ENCODE data around the gene CCN2.
A peak's percentile ranks its signal among the peaks of the same experiment; 100 is the strongest.

The CCN2 gene

DNA sequence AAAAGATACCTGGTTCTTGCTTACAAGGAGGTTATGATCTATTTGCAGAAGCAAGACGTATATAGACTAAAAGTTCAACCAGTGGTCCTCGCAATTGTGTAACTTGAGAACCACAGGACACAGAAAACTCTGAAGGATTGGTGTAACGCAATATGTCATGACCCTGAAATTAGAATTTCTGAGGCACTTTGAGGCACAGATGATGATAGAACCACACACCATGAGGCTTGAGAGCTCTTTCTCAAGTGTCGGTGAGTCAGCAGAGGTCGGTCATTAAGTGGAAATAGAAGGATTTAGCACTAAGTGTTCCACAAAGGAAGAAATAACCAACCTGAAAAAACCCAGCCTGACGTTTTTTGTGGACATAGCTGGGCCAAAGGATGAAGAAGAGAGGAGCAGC is 15.3 kb upstream of the CCN2 start:
- no peak for DNase-seq

DNA sequence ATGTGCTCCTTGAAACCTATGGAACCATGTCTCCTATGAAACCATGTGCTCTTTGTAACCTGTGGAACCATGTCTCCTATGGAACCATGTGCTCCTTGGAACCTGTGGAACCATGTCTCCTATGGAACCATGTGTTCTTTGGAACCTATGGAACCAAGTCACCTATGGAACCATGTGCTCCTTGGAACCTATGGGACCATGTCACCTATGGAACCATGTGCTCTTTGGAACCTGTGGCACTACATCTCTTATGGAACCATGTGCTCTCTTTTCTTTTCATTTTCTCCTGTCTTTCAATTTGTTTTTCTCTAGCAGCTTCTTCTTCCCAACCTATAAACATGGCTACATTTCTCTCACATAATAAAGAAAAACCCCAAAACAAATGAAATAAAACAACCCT is 11.9 kb upstream of the CCN2 start:
- DNase-seq = no peak

DNA sequence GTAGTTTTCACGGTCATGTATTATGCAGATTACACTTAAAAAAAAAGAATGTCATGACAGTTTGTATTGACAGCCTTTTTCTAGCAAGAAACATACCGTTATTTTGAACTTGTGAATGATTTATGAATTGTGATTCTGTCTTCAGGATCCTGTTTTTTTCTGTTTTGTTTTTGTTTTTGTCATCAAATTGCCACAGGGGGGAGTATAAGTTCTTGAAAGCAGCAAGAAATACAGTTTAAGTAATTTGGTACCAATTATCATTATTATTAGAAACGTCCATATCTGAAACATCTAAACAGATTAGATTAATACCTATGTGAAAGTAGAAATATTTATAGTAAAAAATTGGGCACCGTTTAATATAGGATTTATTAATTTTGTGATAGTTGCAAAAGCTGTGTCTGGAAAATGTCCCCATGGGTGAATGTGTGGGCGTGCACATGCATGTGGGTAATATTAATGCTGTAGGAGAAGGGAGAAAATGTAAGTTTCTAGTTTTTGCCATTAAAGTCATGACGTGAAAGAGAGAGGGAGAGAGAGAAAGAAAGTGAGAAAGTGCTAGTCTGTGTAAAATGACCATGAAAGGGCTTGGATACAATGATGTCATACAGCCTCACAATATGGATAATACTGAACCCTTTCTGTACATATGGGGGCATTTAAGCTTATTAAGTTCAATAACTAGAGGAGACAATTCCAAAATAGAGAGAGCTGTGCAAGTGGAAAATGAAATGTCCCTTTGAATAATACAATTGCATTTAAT is 9.4 kb upstream of the CCN2 start:
- no peak for DNase-seq

DNA sequence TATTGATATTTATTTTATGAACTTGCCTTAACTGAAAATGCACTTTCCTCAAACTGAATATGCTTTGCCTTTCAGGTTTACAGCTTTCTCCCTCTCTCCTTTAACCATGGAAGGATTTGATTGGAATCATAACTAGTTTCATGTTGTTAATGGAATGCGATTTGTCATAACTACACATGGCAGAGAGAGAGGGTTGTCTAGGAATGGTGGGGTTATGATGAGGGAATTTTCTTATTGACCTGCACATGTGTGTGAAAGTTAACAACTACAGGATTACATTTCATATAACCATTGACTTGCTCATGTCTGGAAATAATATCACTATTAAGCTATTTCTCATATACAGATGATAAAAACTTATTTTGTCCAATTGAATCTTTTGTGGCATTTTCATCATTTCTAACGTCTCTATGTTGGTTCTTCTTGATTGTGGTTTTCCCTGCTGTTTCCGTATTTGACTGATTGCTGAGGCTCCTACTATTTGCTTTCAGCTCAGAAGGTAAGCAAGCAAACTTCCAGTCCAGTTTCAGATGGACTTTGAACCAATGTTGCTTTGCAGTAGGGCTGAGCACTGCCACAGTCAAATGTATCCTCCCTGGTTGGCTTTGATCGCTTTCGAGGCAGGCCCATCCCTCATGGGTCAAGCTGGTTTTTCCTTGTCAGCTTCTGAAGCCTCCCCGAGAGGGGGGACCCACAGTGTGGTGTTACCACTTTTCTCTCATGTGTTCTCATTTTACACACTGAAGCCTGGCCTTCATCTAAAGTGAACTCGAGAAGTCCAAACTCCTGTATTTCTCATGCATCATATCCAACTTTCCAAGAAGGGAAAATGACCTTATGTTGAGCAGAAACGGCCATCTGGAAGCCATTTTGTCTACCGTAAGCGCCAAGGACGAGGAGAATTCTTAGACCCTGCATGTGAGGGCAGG is 7.6 kb upstream of the CCN2 start:
- DNase-seq = no peak

DNA sequence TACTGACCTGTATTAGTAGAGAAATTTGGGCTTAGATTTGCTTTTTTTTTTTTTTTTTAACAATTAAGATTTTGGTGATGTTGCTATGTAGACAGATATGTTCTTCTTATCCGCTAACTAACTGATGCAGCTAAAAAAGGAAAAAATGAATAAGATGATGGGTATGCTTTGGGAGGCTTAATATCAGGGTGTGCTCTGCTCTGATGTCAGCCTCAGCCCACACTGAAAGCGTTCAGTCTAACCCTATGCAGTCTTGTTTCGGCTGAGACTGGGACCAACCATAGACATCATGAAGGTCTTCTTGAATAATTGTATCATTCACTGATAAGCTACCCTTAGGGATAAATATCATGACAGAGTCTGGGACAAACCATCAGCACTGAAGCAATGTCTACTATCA is 6.9 kb upstream of the CCN2 start:
- DNase-seq = no peak

DNA sequence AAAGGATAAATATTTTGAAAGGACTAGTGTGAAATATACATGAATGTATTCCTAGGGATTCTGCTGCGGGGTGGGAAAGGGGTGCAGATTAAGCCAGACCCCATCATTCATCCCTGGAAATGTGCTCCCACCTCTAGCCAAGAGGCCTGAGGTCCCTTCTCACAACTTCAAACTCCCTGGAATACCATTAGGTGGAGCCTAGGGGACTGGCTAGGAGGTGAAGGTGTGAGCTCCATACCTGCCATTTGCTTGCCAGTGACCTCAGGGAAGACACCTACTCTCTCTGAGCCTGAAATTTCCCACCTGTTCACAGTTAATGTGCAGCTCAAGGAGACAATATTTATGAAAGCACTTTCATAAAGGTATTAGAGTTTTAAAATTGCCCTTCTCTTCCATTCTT is 4.7 kb upstream of the CCN2 start:
- DNase-seq = no peak

DNA sequence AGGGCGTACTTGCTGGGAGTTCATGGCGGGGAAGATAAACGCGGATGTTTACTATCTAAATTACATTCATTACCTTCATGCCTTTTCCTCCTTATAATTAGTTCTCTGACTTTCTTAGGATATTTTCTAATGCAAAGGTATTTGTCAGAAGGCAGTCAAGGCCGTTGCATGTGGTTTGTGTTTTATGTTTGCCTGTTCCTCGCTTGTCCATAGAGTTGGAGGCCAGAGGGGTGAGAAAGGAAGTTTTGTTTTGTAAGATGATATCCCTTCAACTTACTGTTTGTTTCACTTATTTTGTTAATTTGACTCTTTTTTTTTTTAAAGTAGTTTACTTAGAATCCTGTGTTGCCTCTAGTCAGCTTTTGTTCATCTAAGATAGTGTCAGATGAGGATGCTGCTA is 4.0 kb upstream of the CCN2 start:
- DNase-seq = no peak

DNA sequence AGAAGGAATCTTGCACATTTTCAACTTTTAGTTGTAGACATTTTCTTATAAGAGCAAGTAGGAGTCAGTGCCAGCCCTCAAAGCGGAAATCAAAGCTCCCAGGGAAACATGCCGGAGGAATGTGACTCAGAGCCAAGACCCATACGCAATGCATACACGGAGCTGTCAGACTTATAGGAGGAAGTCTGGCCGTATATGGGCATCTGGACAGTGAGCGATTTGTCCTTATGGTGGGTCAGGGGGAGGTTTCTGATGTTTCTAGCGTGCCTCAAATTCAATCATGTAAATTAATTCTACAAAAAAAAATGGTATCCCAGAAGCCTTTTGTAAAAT is 3.6 kb upstream of the CCN2 start:
- no peak for DNase-seq

DNA sequence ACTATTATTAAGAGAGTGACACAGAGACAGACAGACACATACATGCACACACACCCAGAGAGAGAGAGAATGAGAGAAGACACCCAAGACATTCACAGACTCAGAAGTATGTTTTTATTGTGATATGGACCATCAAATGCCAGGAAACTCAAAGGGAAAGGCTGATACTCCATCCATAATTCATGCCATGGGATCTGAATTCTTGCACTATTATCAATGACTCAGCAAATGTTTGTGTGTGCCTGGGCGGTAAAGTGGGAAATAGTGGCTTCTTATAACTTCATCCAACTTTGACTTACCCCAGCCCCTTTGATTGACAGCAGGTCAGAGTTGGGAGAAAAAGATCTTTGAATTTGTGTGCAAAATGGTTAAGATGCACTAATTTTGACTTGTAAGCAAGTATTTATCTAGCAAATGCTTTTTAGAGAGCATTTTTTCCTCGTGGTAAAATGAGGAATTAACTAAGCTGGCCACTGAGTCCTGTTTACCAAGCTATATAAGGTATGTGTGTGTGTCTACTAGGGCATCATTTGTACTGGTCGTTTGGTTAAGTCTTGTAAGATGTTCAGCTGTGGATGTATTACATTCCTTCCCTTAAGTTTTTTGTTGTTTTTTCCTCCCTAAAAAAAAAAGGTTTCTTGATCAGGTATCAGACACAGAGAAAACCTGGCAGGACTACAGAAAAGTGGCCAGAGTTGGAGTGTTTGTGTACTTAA is 3.0 kb upstream of the CCN2 start:
- DNase-seq = no peak

DNA sequence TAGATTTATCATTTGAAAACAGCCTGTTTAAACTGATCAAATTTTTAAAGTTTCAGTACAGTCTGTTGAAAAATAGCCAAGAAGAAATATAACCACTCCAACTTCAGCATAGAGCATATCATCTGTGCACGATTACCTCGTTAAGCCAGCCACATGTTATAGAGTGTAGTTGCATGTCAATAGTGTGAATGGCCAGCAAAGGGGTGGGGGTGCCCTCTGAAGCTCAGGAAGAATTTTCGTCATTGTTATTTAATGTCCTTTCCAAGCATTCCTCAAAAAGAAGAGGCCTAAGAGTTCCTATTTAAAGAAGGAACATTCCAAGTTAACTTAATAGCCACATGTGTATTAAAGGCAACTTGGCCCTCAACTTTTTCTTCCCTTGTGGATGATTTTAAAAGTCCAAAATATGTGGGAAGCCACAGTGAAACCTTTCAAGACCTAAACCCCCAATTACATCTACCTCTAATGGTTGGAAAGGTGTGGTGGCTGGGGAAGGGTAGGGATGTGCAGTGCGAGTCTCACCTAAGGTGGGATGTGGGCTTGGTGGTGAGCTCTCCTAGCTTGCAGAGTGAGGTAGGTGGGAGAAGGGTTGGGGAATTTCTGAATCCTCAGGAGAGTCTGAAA is 1.8 kb upstream of the CCN2 start:
- no peak for DNase-seq

DNA sequence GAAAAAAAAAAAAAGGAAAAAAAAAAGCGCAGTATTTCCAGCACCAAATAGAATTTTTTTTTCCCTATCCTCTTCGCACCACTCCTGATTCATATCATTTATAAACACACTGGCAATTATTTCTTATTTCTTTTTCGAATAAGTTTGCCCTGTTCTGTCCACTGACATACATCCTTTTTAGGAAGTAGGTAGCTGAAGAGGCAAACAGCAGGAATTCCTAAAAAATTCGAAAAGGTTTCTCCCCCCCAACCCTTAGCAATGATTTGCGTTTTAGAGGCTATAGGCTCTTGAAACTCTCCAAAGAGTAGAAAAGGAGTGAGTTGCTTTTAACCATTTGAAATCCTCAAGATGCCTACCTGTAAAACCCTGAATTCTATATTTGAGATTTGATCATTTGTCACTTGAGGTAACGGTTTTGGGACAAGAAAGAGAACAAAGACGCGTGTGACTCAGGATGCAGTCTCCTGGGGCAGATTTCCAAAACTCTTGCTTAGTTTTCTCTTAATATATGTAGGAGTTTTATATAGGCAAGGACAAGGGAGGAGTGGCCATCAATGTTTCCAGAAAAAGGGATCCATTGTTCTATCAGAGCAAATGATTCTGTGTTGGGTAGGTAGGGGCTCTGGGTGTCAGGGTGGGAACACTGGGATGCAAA is 531 bp upstream of the CCN2 start:
- no peak for DNase-seq

DNA sequence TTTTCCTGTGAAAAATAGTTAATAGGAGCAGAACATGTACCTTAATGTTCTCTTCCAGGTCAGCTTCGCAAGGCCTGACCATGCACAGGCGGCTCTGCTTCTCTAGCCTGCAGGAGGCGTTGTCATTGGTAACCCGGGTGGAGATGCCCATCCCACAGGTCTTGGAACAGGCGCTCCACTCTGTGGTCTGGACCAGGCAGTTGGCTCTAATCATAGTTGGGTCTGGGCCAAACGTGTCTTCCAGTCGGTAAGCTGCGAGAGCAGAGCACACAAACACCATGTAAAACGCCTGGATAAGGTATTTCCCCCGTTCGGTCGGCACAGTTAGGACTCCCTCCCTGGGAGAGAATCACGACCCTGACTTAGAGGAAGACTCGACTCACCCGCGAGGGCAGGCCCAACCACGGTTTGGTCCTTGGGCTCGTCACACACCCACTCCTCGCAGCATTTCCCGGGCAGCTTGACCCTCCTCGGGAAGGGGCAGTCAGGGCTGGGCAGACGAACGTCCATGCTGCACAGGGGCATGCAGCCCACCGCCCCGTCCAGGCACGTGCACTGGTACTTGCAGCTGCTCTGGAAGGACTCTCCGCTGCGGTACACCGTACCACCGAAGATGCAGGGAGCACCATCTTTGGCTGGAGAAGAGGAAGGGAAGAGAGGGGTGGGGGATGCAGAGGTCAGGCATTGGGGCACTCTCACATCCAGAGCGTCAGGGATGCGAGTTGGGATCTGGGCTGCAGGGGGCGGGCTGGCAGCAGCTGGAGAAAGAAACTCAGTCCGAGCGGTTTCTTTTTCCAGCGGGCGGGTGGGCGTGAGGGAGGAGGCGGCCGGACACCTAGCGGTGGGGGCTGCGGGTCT is 1.0 kb downstream of the CCN2 start:
- peak; percentile 6 to 58 for DNase-seq

DNA sequence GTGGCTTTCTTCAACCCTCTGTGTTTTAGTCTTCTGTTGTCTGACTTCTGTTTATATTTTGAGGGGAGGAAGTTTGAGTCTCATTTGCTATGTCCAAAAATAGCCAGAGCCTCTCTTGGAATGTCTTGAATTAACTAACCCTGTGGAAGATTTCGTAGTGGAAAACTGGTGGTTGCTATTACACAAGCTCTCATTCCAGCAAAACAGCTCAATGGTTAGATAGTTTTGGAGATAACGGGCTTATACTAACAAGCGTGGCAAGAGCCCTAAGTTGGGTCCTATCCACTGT is 1.6 kb downstream of the CCN2 start:
- no peak for DNase-seq

DNA sequence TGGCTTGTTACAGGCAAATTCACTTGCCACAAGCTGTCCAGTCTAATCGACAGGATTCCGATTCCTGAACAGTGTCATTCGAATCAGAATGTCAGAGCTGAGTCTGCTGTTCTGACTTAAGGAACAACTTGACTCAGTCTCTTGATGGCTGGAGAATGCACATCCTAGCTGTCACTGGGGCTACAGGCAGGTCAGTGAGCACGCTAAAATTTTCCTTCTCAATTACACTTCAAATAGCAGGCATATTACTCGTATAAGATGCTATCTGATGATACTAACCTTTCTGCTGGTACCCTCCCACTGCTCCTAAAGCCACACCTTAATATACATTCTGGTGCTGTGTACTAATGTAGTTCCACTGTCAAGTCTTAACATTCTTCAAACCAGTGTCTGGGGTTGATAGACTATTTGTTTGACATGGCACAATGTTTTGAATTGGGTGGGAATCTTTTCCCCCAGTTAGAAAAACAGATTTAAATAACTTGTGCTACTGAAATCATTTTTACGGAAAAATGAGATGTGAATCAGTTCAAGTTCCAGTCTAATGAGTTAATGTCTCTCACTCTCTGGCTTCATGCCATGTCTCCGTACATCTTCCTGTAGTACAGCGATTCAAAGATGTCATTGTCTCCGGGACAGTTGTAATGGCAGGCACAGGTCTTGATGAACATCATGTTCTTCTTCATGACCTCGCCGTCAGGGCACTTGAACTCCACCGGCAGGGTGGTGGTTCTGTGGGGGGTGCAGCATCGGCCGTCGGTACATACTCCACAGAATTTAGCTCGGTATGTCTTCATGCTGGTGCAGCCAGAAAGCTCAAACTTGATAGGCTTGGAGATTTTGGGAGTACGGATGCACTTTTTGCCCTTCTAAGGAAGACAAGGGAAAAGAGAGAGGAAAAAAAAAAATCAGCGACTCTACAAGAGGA is 2.2 kb downstream of the CCN2 start:
- DNase-seq = no peak

DNA sequence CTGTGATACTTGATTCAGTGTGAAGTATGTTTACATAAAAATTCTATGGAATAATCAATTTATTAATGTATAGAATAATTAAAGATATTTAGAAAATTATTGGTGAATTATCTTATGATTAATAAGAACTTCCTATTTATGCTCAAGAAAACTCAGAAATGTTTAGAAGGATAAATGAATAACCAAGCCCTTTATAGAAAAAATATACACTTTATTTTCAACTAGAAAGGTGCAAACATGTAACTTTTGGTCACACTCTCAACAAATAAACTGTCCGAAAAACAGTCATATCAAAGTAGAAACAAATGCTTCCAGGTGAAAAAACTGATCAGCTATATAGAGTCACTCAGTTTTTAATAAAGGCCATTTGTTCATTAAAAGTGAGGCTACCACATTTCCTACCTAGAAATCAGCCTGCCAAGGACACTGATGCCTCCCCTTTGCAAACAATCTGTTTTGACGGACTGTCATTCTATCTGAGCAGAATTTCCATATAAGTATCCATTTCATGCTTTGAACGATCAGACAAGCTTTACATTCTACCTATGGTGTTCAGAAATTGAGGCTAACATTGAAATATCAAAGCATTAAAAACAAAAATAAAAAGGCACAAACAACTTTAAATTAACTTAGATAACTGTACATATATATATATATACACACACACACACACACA is 3.0 kb downstream of the CCN2 start:
- DNase-seq = no peak

DNA sequence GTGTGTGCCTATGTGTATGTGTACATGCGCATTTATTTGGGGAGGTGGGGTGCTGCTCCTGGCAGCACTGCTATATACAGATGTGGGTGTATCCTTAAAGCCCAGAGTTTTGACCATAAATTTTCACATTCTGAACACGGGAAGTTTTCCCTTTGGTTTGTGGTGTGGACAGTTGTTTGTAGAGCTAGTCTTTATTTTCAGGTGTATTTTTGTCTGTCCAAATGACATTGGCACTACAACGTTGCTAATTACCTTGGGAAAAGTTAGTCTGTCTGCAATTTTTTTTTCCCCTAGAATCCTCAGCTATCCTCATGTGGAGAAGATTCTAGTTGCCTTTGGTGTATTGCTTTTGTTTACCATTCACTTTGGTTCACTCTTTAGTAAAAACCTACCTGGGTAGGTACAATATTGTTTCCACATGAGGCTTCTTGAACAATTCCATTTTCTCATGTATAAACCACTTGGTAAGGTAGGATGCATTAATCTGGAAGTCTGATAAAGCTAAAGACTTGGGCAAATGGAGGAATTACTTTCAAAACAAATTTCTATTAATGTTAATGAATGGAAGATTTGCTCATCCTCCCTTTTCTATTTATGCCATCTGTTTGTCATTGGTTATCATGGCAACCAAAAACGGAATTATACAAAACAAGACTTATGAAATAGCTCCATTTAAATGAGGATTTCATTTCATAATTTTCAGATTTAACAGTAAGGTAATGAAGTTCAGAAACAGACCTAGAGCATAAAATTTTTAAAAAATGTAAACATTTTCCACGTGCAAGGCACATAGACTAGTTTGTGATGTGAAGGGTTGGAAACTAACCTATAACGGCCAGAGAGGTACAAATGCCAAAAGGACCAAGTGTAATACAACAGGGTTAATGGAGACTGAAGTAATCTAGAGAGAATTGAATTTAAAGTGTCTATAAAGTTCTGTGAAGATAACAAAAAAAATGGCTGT is 3.9 kb downstream of the CCN2 start:
- DNase-seq = no peak

DNA sequence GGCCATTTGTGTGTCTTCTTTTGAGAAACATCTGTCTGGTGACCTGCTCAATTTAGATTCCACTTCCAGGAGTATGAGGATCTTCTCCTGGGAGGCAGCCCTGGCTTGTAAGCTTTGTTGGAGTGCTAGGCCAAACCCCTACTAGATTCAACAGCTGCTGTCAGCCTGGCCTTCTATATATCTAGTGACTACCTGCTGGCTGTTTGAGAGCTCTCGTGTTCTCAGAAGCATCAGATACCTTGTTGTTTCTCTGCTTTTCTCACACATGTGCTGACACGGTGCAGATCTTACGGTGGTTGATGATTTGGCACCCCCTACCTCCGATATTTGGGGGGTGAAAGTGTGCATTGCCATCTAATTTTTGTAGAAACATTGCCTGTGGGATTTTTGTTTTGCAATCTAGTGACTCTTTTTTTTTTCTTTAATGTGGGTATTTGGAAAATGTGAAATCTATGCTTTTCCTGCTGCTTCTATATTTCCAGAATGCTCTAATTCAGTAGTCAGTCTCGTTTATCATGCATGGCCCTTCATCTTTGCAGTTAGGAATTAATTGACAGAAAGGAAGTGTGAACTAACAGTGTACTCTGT is 4.7 kb downstream of the CCN2 start:
- DNase-seq = no peak

DNA sequence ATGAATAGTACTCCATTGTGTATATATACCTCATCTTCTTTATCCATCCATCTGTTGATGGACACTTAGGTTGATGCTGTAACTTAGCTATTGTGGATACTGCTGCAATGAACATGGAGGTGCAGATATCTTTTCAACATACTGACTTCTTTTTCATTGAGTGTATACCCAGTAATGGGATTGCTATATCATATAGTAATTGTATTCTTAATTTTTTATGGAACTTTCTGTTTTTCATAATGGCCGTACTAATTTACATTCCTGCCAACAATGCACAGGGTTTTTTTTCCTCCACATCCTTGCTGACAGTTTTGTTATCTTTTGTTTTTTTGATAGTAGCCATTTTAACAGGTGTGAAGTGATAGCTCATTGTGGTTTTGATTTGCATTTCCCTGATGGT is 5.2 kb downstream of the CCN2 start:
- no peak for DNase-seq
